Cardiac muscle cell (in vitro differentiated cells and primary cell): ENCODE measurements around the gene MAGEF1. TPM values are rescaled to one million over a fixed set of nuclear protein-coding genes. Genes with fewer than 3 reads are reported as not detected.
"Not testable (repeated sequence)": the region's sequence is repeated elsewhere in the genome, so short reads cannot be mapped to it uniquely, and the experiment has no call there.

Experiments
- DNase-seq, 2 donors: peaks; one replicate each; pipeline versions ENCODE4 v3.0.0 to v3.0.0-alpha.2; 2010 to 2017; ENCODE audit warnings: low read depth in 1 of 2, low spot score in 1 of 2
- H3K27ac ChIP-seq: fragments of 200-600 bp; sonication (generic); 2 replicates; pipeline ENCODE4 v1.5.1; 2016
- H3K27me3 ChIP-seq: fragments of 200-600 bp; sonication (generic); 2 replicates; pipeline ENCODE4 v1.6.0; 2016; ENCODE audit warnings: control low read depth
- H3K36me3 ChIP-seq: fragments of 200-600 bp; sonication (generic); 2 replicates; pipeline ENCODE4 v1.5.1; 2016; ENCODE audit warnings: control low read depth
- H3K4me1 ChIP-seq: fragments of 200-600 bp; sonication (generic); 2 replicates; pipeline ENCODE4 v1.8.1; 2017; ENCODE audit warnings: low read depth, mild to moderate bottlenecking, mixed run types
- H3K4me3 ChIP-seq: fragments of 200-600 bp; sonication (generic); 2 replicates; pipeline ENCODE4 v1.5.1; 2016; ENCODE audit warnings: mild to moderate bottlenecking
- H3K9me3 ChIP-seq: fragments of 200-600 bp; sonication (generic); 2 replicates; pipeline ENCODE4 v1.5.1; 2017; ENCODE audit warnings: low read depth, mild to moderate bottlenecking, control low read depth
- polyA plus RNA-seq: library from polyadenylated mRNA; unstranded; fragments of >200 nt; fragmentation: Nextera tagmentation; extraction: Ambion mirVana; gene quantifications from 2 replicates; pipeline ENCODE4 v1.2.1, GENCODE V29; 2016
- total RNA-seq: library from RNA; depleted of rRNA; stranded (reverse); fragments of >200 nt; gene quantifications from 2 replicates; pipeline ENCODE4 v1.2.3, GENCODE V29; 2016
- TF ChIP-seq, protein P1 (sequence below): IDR thresholded peaks from 2 replicates; pipeline ENCODE4 v1.5.1; 2012; ENCODE audit warnings: low read depth, mild to moderate bottlenecking, low read length

Gene MAGEF1
- total and polyA plus RNA-seq, 2 experiments from 2014 or later, result 236 to 255 TPM

- no peak overlapping the region for H3K27ac ChIP-seq
- H3K4me1 ChIP-seq, result peaks cover 11% of the 10 kb centered on the region
- no peak overlapping the region for H3K4me3 ChIP-seq
- H3K9me3 ChIP-seq, result no peaks in the 10 kb centered on the region
- no peak for DNase-seq
- H3K36me3 ChIP-seq, result no peaks in the 10 kb centered on the region
- TF ChIP-seq, protein P1, sequence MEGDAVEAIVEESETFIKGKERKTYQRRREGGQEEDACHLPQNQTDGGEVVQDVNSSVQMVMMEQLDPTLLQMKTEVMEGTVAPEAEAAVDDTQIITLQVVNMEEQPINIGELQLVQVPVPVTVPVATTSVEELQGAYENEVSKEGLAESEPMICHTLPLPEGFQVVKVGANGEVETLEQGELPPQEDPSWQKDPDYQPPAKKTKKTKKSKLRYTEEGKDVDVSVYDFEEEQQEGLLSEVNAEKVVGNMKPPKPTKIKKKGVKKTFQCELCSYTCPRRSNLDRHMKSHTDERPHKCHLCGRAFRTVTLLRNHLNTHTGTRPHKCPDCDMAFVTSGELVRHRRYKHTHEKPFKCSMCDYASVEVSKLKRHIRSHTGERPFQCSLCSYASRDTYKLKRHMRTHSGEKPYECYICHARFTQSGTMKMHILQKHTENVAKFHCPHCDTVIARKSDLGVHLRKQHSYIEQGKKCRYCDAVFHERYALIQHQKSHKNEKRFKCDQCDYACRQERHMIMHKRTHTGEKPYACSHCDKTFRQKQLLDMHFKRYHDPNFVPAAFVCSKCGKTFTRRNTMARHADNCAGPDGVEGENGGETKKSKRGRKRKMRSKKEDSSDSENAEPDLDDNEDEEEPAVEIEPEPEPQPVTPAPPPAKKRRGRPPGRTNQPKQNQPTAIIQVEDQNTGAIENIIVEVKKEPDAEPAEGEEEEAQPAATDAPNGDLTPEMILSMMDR, result no peak
- H3K27me3 ChIP-seq, result no peaks in the 10 kb centered on the region
Measured at GRCh38 chr3:184734903-184735701, 23.2 kb upstream of the MAGEF1 start.

DNA sequence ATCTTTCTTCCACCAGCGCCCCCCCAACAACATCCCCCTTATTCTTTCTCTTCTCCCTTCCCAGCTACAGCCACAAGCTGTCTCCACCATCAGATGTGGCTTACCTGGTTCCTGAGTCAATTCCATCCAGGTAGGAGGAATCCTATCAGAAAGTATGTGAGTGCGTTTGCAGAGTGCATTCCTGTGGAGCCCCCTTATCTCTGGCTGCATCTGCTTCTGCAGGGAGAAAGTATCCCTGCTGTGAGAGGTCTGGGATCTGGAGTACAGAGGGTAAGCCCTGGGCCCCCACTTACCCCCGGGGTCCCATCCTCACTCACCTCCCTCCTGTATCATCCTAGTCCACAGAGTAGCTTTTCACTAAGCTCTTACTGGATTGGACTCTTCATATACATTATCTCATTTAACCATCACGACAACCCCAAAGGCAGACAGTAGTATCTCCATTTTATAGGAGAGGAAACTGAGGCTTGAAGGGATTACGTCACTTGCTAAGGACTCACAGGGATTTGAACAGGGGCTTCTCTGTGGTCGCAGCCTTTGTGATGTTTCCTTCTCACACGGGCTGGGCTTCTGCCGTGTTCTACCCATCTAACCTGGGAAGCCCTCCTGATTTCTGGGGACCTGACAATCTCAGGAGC, 22.2 kb upstream of the MAGEF1 start:
- Histone ChIP-seq H3K36me3 (no peaks in the 10 kb centered on the region), H3K9me3 (no peaks in the 10 kb centered on the region), H3K27me3 (no peaks in the 10 kb centered on the region), H3K27ac (no peak overlapping the region), H3K4me1 (peaks cover 11% of the 10 kb centered on the region), H3K4me3 (no peak overlapping the region)
- DNase-seq, result no peak
- TF ChIP-seq, protein P1, result no peak

DNA sequence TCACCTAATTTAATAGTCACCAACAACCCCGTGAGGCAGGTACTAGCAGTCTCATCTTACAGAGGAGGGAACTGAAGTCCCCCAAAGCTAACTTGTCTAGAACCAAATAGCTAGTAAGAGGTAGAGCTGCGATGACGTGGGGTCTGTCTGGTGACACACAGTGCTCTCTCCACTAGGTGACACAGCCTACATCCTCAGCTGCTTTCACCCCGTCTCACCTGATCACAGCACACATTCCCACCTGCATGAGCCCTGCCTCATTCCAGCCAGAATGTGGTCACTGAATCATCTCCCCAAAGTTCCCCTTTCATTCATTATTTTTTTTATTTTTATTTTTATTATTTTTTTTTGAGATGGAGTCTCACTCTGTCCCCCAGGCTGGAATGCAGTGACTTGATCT, 21.3 kb upstream of the MAGEF1 start:
- Histone ChIP-seq H3K9me3 (no peaks in the 10 kb centered on the region), H3K27ac (no peak overlapping the region), H3K4me3 (no peak overlapping the region), H3K4me1 (peaks cover 5% of the 10 kb centered on the region), H3K36me3 (no peaks in the 10 kb centered on the region), H3K27me3 (no peaks in the 10 kb centered on the region)
- DNase-seq, result no peak
- TF ChIP-seq, protein P1, result no peak

GRCh38 chr3:184731786-184732537, 20.1 kb upstream of the MAGEF1 start:
- DNase-seq, result no peak
- no peak overlapping the region for H3K4me3 ChIP-seq

GRCh38 chr3:184730924-184731323, 19.1 kb upstream of the MAGEF1 start:
- Histone ChIP-seq H3K36me3 (no peaks in the 10 kb centered on the region), H3K27me3 (no peaks in the 10 kb centered on the region), H3K9me3 (no peaks in the 10 kb centered on the region), H3K4me1 (peaks cover 19% of the 10 kb centered on the region), H3K27ac (no peak overlapping the region), H3K4me3 (no peak overlapping the region)
- no peak for DNase-seq
- TF ChIP-seq, protein P1, result no peak

More at GRCh38 chr3:184731786-184732537, 20.1 kb upstream of the MAGEF1 start:
- Histone ChIP-seq H3K9me3 (no peaks in the 10 kb centered on the region), H3K27ac (no peak overlapping the region), H3K27me3 (no peaks in the 10 kb centered on the region), H3K4me1 (peaks cover 10% of the 10 kb centered on the region), H3K36me3 (no peaks in the 10 kb centered on the region)
- TF ChIP-seq, protein P1, result no peak

GRCh38 chr3:184729154-184729553, 17.3 kb upstream of the MAGEF1 start:
- not testable (repeated sequence) for H3K27ac ChIP-seq, H3K9me3 ChIP-seq, H3K36me3 ChIP-seq, DNase-seq, H3K27me3 ChIP-seq, H3K4me3 ChIP-seq
- H3K4me1 ChIP-seq, result peaks cover 36% of the 10 kb centered on the region
